LHCN-M2 (cell line): ENCODE results near the gene SYNGR1. TPM values are rescaled to one million over a fixed set of nuclear protein-coding genes. Genes with fewer than 3 reads are reported as not detected.

ENCODE experiments used
- DNase-seq: peaks from one replicate; pipeline ENCODE4 v3.0.0-alpha.2; 2012; ENCODE audit warnings: low read depth
- total RNA-seq: library from RNA; depleted of rRNA; stranded (reverse); fragments of >200 nt; gene quantifications from 2 replicates; pipeline ENCODE4 v1.2.3, GENCODE V29; 2014

Gene SYNGR1
- total RNA-seq, 1 experiment from 2014 or later = 4.0 TPM

DNA sequence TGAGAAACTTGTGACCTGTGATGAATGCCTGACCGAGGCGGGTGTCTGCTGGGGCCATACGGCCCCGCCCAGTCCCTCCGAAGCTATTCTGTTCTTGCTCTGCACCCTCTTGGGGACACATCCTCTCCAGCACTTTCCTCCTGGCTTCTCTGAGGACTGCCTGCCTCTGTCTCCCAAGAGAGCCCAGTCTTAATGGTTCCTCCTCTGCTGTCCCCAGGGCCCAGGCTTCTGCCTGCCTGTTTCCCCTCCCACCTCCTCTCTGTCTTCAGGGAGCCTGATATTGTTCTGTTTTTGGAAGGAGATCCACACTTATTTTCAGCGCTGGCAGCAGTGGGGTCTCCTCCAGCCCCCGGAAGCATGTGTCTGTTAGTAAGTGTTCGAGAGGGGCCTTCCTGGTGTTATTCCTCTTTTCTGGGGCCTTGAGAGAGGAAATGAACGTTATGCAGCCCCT, 18.7 kb downstream of the SYNGR1 start:
- no peak for DNase-seq

GRCh38 chr22:39369186-39369585, 19.4 kb downstream of the SYNGR1 start:
- no peak for DNase-seq

DNA sequence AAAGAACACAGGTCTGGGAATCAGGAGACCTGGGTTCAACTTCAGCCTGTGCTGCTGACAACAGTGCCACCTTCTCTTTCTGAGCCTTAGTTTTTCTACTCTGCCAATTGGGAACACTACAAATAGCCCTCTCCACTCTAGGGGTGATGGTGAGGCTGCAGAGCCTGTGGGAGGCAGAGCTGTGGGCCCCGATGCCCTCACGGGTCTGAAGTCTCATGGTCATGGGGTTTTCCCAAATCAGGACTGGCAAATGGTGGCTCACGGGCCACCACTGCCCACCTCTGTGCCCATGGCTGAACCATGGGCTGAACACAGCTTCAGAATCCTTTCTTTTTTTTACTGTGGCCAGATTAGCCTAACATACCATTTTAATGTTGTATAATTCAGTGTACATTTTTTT, 19.8 kb downstream of the SYNGR1 start:
- no peak for DNase-seq

GRCh38 chr22:39371732-39372131, 21.9 kb downstream of the SYNGR1 start:
- DNase-seq = no peak

GRCh38 chr22:39374191-39374590, 24.4 kb downstream of the SYNGR1 start:
- DNase-seq = no peak

GRCh38 chr22:39374801-39375200, 25.0 kb downstream of the SYNGR1 start:
- no peak for DNase-seq

- no peak for DNase-seq
Measured at GRCh38 chr22:39375646-39376045, 25.9 kb downstream of the SYNGR1 start.

- no peak for DNase-seq
Measured at GRCh38 chr22:39379756-39380730, 30.3 kb downstream of the SYNGR1 start.

DNA sequence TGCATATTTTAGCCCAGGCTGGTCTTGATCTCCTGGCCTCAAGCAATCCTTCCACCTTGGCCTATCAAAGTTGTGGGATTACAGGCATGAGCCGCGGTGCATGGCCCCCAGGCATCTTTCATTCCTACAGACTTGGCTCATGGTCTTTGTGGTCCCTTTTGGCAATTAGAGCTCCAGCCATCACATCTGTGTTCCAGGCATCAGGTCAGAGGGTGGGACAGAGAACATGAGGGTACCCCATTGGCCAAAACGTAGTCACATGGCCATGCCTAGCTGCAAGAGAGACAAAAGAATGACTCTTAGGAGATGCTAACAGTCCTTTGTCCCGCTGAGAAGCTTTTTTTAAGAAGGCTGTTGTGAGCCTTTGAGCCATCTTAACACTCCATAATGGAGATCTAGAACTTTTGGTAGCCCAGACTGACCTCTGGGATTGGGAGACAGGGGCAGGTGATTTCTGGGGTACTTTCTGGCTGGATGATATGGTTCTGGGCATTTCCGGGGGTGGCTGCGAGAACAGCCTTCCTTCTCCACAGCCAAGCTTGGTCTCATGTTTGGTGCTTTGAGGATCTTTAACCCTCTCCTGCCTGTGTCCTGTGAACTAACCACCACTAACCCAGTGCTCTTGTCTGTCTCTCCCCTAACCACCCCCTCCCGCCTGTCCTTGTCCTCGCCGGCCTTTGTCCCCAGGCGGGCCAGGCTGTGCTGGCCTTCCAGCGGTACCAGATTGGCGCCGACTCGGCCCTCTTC, 31.4 kb downstream of the SYNGR1 start:
- DNase-seq = no peak

DNA sequence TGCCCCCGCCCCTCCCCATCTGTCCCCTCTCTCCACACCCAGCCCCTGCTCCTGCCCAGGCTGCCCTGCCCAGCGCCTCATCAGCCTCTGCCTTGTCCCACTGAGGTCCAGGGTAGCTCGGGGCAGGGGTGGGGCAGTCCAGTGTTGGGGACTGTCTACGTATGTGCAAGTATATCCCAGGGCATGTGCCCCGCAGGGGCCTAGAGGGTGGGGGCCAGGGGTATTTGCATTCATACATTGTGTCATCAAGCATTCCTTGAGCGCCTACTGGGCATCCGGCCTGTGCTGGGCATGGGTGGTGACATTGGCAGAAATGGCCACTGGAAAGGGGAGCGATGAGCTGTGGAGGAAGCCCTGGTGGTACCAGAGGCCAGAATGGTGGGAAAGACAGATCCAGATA, 32.1 kb downstream of the SYNGR1 start:
- DNase-seq = no peak

GRCh38 chr22:39382410-39382809, 32.6 kb downstream of the SYNGR1 start:
- no peak for DNase-seq

GRCh38 chr22:39383841-39384625, 34.2 kb downstream of the SYNGR1 start:
- no peak for DNase-seq

GRCh38 chr22:39384750-39385480, 35.1 kb downstream of the SYNGR1 start:
- peak; percentile 22 for DNase-seq

- DNase-seq = peak; percentile 60
Measured at GRCh38 chr22:39388261-39389011, 38.6 kb downstream of the SYNGR1 start.

- DNase-seq = no peak
Measured at GRCh38 chr22:39389420-39389819, 39.6 kb downstream of the SYNGR1 start.

GRCh38 chr22:39392341-39392948, 42.7 kb downstream of the SYNGR1 start:
- DNase-seq = no peak

DNA sequence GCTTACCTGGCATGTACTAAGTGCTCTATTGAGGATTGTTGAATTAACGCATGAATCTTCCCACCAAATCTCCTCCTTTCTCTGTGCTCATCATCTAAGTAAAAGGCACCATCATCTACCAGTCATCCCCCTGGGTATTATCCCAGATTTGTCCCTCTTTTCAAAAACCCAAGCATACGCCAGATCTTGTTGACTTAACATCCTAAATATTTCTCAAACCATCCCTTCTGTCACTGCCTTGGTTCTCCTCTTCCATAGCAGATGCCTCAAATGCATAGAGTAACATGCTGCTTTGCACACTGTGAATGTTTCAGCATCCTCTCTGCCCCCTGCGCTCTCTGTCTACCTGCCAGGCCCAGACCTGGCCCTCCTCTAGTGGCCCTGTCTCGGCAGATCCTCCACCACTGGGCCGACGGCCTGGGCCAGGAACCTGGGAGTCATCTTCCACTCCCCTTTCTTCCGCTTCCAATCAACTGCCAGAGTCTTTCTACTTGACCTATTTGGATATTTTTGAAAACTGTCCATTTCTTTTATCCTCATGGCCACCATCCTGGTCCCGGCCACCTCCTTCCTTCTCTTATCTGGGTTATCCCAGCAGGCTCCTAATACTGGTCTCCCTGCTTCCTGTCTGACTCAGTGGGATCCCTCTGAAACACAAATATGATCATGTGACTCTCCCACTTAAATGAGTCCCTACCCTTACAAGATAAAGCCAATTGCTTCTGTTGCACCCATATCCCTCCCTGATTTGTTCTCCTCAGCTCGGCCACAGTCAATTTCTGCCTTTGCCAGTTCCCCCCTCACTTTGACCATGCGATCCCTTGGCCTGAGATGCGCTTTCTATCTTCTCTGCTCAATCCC, 46.4 kb downstream of the SYNGR1 start:
- DNase-seq = no peak

GRCh38 chr22:39396797-39397195, 47.0 kb downstream of the SYNGR1 start:
- no peak for DNase-seq

GRCh38 chr22:39401301-39401631, 51.5 kb downstream of the SYNGR1 start:
- no peak for DNase-seq
